Activated CD4-positive, alpha-beta T cell treated with anti-CD3 and anti-CD28 coated beads, Interleukin-2, amount 50 U/mL, for 16 hours (primary cell): ENCODE results near the gene ATRNL1.
A peak's percentile ranks its signal among the peaks of the same experiment; 100 is the strongest.
"Not testable (repeated sequence)": the region's sequence is repeated elsewhere in the genome, so short reads cannot be mapped to it uniquely, and the experiment has no call there.

Experiments used
- DNase-seq: peaks from one replicate; pipeline ENCODE4 v3.0.0-alpha.2; 2020

The ATRNL1 gene

GRCh38 chr10:115092555-115093285 lies 445 bp upstream of the ATRNL1 start:
- DNase-seq = no peak

- no peak for DNase-seq
These were observed 727 bp downstream of the ATRNL1 start for GRCh38 chr10:115093776-115094408.

GRCh38 chr10:115094416-115095140 lies 1.4 kb downstream of the ATRNL1 start:
- no peak for DNase-seq

GRCh38 chr10:115095758-115096157 lies 2.6 kb downstream of the ATRNL1 start:
- no peak for DNase-seq

- no peak for DNase-seq
These were observed 10.5 kb downstream of the ATRNL1 start for GRCh38 chr10:115103700-115104099.

GRCh38 chr10:115105411-115105810 lies 12.2 kb downstream of the ATRNL1 start:
- DNase-seq = not testable (repeated sequence)

GRCh38 chr10:115107830-115108229 lies 14.7 kb downstream of the ATRNL1 start:
- no peak for DNase-seq

GRCh38 chr10:115117301-115117700 lies 24.1 kb downstream of the ATRNL1 start:
- no peak for DNase-seq

- DNase-seq = no peak
These were observed 25.2 kb downstream of the ATRNL1 start for GRCh38 chr10:115118346-115118745.

GRCh38 chr10:115125505-115125904 lies 32.3 kb downstream of the ATRNL1 start:
- no peak for DNase-seq

- DNase-seq = peak; percentile 29
These were observed 36.6 kb downstream of the ATRNL1 start for GRCh38 chr10:115129752-115130151.

GRCh38 chr10:115136616-115137015 lies 43.5 kb downstream of the ATRNL1 start:
- no peak for DNase-seq

GRCh38 chr10:115141254-115141653 lies 48.1 kb downstream of the ATRNL1 start:
- no peak for DNase-seq

GRCh38 chr10:115157357-115157756 lies 64.2 kb downstream of the ATRNL1 start:
- no peak for DNase-seq

GRCh38 chr10:115163129-115163528 lies 70.0 kb downstream of the ATRNL1 start:
- DNase-seq = no peak

GRCh38 chr10:115164220-115164619 lies 71.1 kb downstream of the ATRNL1 start:
- DNase-seq = no peak

GRCh38 chr10:115167751-115168150 lies 74.6 kb downstream of the ATRNL1 start:
- DNase-seq = no peak

- peak; percentile 8 for DNase-seq
These were observed 78.3 kb downstream of the ATRNL1 start for GRCh38 chr10:115171392-115171960.

GRCh38 chr10:115173915-115174443 lies 80.8 kb downstream of the ATRNL1 start:
- DNase-seq = no peak

- DNase-seq = not testable (repeated sequence)
These were observed 114.1 kb downstream of the ATRNL1 start for GRCh38 chr10:115207276-115207675.

- no peak for DNase-seq
These were observed 116.0 kb downstream of the ATRNL1 start for GRCh38 chr10:115209133-115209532.

GRCh38 chr10:115214829-115215228 lies 121.7 kb downstream of the ATRNL1 start:
- DNase-seq = no peak

GRCh38 chr10:115219203-115219602 lies 126.0 kb downstream of the ATRNL1 start:
- DNase-seq = no peak
